Panc1 (cell line): Measurements from ENCODE around the gene TMEM134. TPM values are rescaled to one million over a fixed set of nuclear protein-coding genes. Genes with fewer than 3 reads are reported as not detected.

Experiments
- microRNA-seq: library from miRNA; unstranded; fragments of <30 nt; microRNA quantifications from one replicate; pipeline ENCODE4 v1.1.0, GENCODE V29; 2020; ENCODE audit not compliant: unreplicated experiment
- total RNA-seq: library from RNA; stranded (reverse); gene quantifications from one replicate; pipeline ENCODE4 v1.2.1, GENCODE V29; 2021; ENCODE audit not compliant: unreplicated experiment

The TMEM134 gene
- total RNA-seq, 1 experiment from 2014 or later = 65.0 TPM

Small RNA genes lying within 50 kb of the gene (microRNA-seq; reads per million reads assigned to microRNA genes)
- not detected for gene MIR6752

Other genes with a start within 250 kb of the TMEM134 start
- gene GRK2, start 202.8 kb downstream of the TMEM134 start, total RNA-seq = 103 TPM
- gene ANKRD13D, start 179.9 kb downstream of the TMEM134 start, total RNA-seq = 76.5 TPM
- 79.8 TPM for gene SSH3, start 165.7 kb downstream of the TMEM134 start, total RNA-seq
- gene POLD4, start 115.7 kb downstream of the TMEM134 start, total RNA-seq = 78.7 TPM
- 9.3 TPM for gene CLCF1, start 95.7 kb downstream of the TMEM134 start, total RNA-seq
- 33.1 TPM for gene RAD9A, start 77.3 kb downstream of the TMEM134 start, total RNA-seq
- gene PPP1CA, start 67.4 kb downstream of the TMEM134 start, total RNA-seq = 361 TPM
- 0.33 TPM for gene TBC1D10C, start 65.2 kb downstream of the TMEM134 start, total RNA-seq
- 1.0 TPM for gene CARNS1, start 53.6 kb downstream of the TMEM134 start, total RNA-seq
- 68.5 TPM for gene RPS6KB2, start 40.8 kb downstream of the TMEM134 start, total RNA-seq
- 0.82 TPM for gene PTPRCAP, start 31.6 kb downstream of the TMEM134 start, total RNA-seq
- gene CORO1B, start 25.8 kb downstream of the TMEM134 start, total RNA-seq = 158 TPM
- gene GPR152, start 16.5 kb downstream of the TMEM134 start, total RNA-seq = not detected
- not detected for gene CABP4, start 13.9 kb downstream of the TMEM134 start, total RNA-seq
- gene AIP, start 13.8 kb upstream of the TMEM134 start, total RNA-seq = 87.8 TPM
- gene PITPNM1, start 36.1 kb upstream of the TMEM134 start, total RNA-seq = 70.4 TPM
- gene CDK2AP2, start 38.9 kb upstream of the TMEM134 start, total RNA-seq = 76.1 TPM
- not detected for gene CABP2, start 54.2 kb upstream of the TMEM134 start, total RNA-seq
- gene GSTP1, start 114.6 kb upstream of the TMEM134 start, total RNA-seq = 570 TPM
- gene NDUFV1, start 137.7 kb upstream of the TMEM134 start, total RNA-seq = 281 TPM
- 13.2 TPM for gene NUDT8, start 160.7 kb upstream of the TMEM134 start, total RNA-seq
- not detected for gene TBX10, start 170.5 kb upstream of the TMEM134 start, total RNA-seq
- gene ACY3, start 181.5 kb upstream of the TMEM134 start, total RNA-seq = 0.26 TPM
- gene ALDH3B2, start 205.4 kb upstream of the TMEM134 start, total RNA-seq = not detected